Measurements from ENCODE around the gene BBIP1. TPM values are rescaled to one million over a fixed set of nuclear protein-coding genes. Genes with fewer than 3 reads are reported as not detected.

The BBIP1 gene
- total RNA-seq, 1 experiment from 2014 or later = 19.0 TPM

DNA sequence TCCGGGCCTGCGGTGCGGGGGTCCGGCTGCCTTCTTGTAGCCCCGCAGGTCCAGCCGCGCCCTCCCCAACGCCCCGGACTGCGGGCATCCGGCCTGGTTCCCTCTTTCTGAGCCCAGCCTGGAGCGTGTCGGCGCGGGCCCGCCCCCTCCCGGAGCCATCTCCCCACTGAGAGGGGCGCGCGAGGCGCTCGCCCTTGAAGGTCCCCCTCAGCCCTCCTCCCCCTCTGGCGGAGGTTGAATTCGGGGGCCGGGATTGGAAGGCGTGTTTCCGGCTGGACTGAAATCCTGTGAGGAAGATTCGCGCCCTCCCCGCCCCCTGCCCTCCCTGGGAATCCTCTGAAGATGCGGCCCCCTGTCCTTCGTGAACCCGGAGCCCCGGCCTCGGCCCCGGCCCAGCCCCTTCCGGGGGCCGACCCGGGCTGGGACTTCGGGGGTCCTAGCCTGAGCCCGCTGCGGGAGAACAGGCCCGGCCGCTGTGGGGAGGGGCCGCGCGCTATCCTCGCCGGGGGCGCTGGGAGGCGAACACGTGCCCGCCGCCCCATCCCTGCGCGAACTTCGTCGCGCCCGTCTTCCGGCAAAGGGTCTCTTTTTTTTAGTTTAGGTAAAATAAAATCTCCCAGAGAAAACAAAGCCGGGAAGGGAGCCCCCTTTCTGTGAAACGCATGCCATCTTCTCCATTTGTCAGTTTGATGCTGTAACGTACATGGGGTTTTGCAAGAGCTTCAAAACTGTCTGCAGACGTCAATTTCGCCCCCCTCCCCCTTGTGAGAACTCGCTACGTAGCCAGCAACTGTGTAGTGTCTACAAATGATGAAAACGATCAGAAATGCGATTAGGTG, 46.6 kb downstream of the BBIP1 start (continued):
- TF ChIP-seq ZBTB43 (CRISPR knock-in tag; IDR thresholded peaks at IDR 0.05) (no peak), NFATC4 (CRISPR knock-in tag; IDR thresholded peaks at IDR 0.05) (no peak), TP53 (CRISPR knock-in tag; IDR thresholded peaks at IDR 0.05) (no peak), FOXK1 (CRISPR knock-in tag; IDR thresholded peaks at IDR 0.05) (0 out of 2 replicates have a peak, but pooled peaks have one; percentile 12), RELA (CRISPR knock-in tag; IDR thresholded peaks at IDR 0.05; ENCODE audit: borderline replicate concordance) (no peak), ZNF423 (CRISPR knock-in tag; IDR thresholded peaks at IDR 0.05) (no peak), ATF1 (CRISPR knock-in tag; IDR thresholded peaks at IDR 0.05) (no peak), NR2C2 (CRISPR knock-in tag; IDR thresholded peaks at IDR 0.05) (no peak), TCF7 (CRISPR knock-in tag; IDR thresholded peaks at IDR 0.05; ENCODE audit: low read depth) (no peak), NFYB (CRISPR knock-in tag; conservative IDR thresholded peaks at IDR 0.05; ENCODE audit: low read depth) (no peak), SMAD3 (CRISPR knock-in tag; IDR thresholded peaks at IDR 0.05; ENCODE audit: borderline replicate concordance) (0 out of 2 replicates have a peak, but pooled peaks have one; percentile 44), FOXJ3 (CRISPR knock-in tag; IDR thresholded peaks at IDR 0.05; ENCODE audit: borderline replicate concordance) (no peak), ESRRA (CRISPR knock-in tag; IDR thresholded peaks at IDR 0.05; ENCODE audit: borderline replicate concordance) (no peak), ATF2 (CRISPR knock-in tag; IDR thresholded peaks at IDR 0.05; ENCODE audit: borderline replicate concordance, low read depth) (no peak), KAT7 (CRISPR knock-in tag; IDR thresholded peaks at IDR 0.05; ENCODE audit: borderline replicate concordance) (no peak), TEAD4 (CRISPR knock-in tag; IDR thresholded peaks at IDR 0.05) (no peak), PREB (CRISPR knock-in tag; IDR thresholded peaks at IDR 0.05; ENCODE audit: borderline replicate concordance) (no peak), ZNF121 (CRISPR knock-in tag; IDR thresholded peaks at IDR 0.05) (no peak), JAZF1 (CRISPR knock-in tag; IDR thresholded peaks at IDR 0.05) (no peak), ZBTB21 (CRISPR knock-in tag; IDR thresholded peaks at IDR 0.05; ENCODE audit: borderline replicate concordance) (no peak), USF2 (CRISPR knock-in tag; IDR thresholded peaks at IDR 0.05) (peak; percentile 76), ZNF219 (CRISPR knock-in tag; IDR thresholded peaks at IDR 0.05; ENCODE audit: borderline replicate concordance) (no peak)
- TF ChIP-seq, protein P1, sequence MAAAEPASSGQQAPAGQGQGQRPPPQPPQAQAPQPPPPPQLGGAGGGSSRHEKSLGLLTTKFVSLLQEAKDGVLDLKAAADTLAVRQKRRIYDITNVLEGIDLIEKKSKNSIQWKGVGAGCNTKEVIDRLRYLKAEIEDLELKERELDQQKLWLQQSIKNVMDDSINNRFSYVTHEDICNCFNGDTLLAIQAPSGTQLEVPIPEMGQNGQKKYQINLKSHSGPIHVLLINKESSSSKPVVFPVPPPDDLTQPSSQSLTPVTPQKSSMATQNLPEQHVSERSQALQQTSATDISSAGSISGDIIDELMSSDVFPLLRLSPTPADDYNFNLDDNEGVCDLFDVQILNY (CRISPR knock-in tag; IDR thresholded peaks at IDR 0.05) = peak; percentile 39; the same call in 1 of the 2 replicates
- TF ChIP-seq, protein P2, sequence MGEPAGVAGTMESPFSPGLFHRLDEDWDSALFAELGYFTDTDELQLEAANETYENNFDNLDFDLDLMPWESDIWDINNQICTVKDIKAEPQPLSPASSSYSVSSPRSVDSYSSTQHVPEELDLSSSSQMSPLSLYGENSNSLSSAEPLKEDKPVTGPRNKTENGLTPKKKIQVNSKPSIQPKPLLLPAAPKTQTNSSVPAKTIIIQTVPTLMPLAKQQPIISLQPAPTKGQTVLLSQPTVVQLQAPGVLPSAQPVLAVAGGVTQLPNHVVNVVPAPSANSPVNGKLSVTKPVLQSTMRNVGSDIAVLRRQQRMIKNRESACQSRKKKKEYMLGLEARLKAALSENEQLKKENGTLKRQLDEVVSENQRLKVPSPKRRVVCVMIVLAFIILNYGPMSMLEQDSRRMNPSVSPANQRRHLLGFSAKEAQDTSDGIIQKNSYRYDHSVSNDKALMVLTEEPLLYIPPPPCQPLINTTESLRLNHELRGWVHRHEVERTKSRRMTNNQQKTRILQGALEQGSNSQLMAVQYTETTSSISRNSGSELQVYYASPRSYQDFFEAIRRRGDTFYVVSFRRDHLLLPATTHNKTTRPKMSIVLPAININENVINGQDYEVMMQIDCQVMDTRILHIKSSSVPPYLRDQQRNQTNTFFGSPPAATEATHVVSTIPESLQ (CRISPR knock-in tag; IDR thresholded peaks at IDR 0.05) = no peak
- TF ChIP-seq, protein P3, sequence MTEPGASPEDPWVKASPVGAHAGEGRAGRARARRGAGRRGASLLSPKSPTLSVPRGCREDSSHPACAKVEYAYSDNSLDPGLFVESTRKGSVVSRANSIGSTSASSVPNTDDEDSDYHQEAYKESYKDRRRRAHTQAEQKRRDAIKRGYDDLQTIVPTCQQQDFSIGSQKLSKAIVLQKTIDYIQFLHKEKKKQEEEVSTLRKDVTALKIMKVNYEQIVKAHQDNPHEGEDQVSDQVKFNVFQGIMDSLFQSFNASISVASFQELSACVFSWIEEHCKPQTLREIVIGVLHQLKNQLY (CRISPR knock-in tag; IDR thresholded peaks at IDR 0.05) = no peak
- TF ChIP-seq, protein P4, sequence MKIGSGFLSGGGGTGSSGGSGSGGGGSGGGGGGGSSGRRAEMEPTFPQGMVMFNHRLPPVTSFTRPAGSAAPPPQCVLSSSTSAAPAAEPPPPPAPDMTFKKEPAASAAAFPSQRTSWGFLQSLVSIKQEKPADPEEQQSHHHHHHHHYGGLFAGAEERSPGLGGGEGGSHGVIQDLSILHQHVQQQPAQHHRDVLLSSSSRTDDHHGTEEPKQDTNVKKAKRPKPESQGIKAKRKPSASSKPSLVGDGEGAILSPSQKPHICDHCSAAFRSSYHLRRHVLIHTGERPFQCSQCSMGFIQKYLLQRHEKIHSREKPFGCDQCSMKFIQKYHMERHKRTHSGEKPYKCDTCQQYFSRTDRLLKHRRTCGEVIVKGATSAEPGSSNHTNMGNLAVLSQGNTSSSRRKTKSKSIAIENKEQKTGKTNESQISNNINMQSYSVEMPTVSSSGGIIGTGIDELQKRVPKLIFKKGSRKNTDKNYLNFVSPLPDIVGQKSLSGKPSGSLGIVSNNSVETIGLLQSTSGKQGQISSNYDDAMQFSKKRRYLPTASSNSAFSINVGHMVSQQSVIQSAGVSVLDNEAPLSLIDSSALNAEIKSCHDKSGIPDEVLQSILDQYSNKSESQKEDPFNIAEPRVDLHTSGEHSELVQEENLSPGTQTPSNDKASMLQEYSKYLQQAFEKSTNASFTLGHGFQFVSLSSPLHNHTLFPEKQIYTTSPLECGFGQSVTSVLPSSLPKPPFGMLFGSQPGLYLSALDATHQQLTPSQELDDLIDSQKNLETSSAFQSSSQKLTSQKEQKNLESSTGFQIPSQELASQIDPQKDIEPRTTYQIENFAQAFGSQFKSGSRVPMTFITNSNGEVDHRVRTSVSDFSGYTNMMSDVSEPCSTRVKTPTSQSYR (CRISPR knock-in tag; IDR thresholded peaks at IDR 0.05) = no peak
